NCI-H1092 (cell line): Measurements from ENCODE around the gene CDH4.

Experiments
- DNase-seq: peaks from one replicate; lab custom pipeline; 2025; lab: John Stamatoyannopoulos, UW

The CDH4 gene

GRCh38 chr20:61897401-61898295 is 645.6 kb downstream of the CDH4 start:
- DNase-seq, result no peak

DNA sequence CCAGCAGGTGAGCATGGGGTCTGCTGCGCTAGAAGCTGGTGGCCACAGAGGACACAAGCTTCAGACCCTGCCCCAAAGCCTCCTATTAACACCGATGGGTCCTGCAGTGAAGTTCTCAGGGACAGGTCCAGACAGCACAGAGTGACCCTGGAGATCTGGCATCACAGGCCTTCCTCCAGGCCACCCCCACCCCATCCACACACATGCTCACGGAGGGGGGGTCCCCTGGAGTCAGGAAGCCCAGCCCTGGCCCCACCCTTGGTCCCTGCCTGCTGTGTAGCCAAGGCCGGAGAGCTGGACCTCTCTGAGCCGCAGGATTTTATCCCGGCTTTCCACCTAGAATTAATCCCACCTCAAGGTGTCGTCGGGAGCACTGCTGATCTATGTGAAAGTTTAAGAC is 646.3 kb downstream of the CDH4 start:
- DNase-seq, result no peak

- no peak for DNase-seq
These were observed 648.2 kb downstream of the CDH4 start for GRCh38 chr20:61900011-61900944.

- DNase-seq, result no peak
These were observed 648.9 kb downstream of the CDH4 start for GRCh38 chr20:61900945-61901293.

GRCh38 chr20:61901392-61902220 is 649.5 kb downstream of the CDH4 start:
- DNase-seq, result no peak

- DNase-seq, result no peak
These were observed 650.3 kb downstream of the CDH4 start for GRCh38 chr20:61902221-61902869.

- DNase-seq, result no peak
These were observed 651.7 kb downstream of the CDH4 start for GRCh38 chr20:61903575-61904340.

DNA sequence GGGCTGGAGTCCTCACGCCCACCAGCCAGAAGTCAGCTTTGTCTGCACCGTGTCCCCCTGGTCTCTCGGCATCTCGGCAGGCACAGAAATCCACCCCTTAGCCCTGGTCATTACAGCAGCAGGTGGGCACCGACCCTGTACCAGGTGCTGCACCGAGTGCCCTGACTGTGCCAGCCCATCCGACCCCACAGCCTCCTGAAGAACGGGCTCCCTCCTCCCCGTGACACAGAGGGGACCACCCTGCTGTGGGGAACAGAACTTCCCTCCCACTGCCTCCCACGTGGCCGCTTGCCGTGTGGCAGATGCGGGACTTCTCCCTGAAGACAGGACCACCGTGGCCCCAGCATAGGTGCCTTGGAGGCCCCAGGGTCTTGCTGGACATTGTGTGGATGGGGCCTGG is 652.4 kb downstream of the CDH4 start:
- no peak for DNase-seq

DNA sequence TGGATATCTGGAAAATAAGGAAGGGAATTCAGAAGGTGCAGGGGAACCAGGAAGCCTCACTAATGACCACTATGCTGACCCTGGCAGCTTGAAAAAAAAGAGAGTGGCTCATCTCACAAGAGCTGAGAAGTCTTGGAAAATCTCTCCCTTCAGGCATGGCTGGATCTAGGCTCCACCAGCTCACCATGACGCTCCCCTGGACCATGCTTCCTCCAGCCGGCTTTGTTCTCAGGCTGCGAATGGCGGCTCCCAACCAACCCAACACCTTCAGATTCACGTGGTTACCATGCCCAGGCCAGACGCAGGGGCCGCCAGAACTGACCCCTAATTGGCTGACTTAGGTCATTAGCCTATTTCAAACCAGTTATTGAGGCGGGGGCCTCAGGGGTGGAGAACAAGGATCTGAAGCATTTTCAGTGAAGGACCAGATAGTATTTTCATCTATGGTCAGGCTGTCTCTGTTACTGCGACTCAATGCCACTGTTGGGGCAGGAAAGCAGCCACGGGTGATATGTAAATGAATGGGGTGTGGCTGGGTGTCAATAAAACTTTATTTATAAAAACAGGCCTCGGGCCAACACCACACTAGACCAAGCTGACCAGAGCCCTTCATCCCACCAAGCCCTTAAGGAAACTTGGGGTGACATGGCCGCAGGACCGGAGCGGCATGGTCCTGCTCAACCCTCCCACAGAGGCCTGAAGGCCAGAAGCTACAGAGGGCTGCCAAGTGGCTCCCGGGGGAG is 653.9 kb downstream of the CDH4 start:
- no peak for DNase-seq

DNA sequence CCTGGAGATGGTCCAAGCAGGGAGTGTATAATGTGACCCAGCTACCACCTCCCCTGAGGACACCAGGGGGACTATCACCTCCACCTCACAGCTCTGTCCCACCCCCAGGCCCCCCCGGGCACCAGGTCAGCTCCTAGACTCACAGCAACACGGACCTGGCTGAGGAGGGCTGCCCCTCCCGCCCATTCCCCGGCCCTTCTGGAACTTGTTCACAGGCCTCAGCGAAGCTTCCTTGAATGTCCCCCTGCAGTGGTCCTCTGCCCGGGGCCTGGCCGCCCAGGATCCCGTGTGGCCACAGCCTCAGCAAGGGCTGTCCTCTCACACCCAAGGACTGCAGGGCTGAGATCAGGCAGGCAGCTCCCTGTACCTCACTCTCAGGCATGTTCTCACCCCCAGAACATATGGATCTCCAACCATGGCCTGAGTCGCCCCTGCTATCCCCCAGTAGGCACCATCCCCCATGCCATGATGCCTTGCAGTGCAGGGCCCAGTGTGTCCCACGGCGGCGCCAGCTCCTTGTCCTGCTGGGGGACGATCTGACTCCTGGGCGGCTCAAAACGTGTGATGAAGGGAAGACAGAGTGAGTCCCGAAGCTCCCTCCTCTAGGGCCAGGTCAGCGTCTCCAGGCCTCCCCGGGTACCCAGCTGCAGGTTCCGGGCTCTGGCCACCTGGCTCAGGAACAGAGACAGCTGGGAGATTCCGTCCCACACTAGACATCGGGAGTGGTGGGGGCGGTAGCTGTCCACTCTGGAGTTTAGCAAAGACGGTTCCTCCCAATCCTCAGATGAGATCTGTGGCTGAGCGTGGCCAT is 655.2 kb downstream of the CDH4 start:
- no peak for DNase-seq

- DNase-seq, result no peak
These were observed 656.3 kb downstream of the CDH4 start for GRCh38 chr20:61908057-61909026.

GRCh38 chr20:61909028-61909427 is 657.0 kb downstream of the CDH4 start:
- DNase-seq, result no peak

DNA sequence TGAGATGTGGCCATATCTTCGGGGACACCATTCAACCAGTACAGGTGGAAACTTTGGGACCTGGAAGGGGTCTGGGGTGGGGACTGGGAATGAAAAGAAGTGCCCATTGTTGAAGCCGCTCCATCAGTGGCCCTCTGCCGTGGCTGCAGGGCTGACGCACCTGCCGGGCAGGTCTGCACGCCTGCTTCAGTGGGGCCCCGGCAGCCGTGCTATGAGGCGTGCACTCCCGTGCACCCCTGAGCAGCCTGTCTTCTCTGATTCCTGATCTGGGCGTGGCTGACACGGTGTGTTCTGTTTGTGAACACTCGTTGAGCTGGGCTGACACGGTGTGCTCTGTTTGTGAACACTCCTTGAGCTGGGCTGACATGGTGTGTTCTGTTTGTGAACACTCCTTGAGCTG is 657.8 kb downstream of the CDH4 start:
- no peak for DNase-seq

GRCh38 chr20:61911824-61912223 is 659.8 kb downstream of the CDH4 start:
- no peak for DNase-seq

- no peak for DNase-seq
These were observed 660.8 kb downstream of the CDH4 start for GRCh38 chr20:61912665-61913422.

GRCh38 chr20:61913423-61914225 is 661.6 kb downstream of the CDH4 start:
- no peak for DNase-seq
